ENCODE data around the gene BCAR1. TPM values are rescaled to one million over a fixed set of nuclear protein-coding genes. Genes with fewer than 3 reads are reported as not detected.

BCAR1 gene
- total RNA-seq, 1 experiment from 2014 or later, result 120 TPM

DNA sequence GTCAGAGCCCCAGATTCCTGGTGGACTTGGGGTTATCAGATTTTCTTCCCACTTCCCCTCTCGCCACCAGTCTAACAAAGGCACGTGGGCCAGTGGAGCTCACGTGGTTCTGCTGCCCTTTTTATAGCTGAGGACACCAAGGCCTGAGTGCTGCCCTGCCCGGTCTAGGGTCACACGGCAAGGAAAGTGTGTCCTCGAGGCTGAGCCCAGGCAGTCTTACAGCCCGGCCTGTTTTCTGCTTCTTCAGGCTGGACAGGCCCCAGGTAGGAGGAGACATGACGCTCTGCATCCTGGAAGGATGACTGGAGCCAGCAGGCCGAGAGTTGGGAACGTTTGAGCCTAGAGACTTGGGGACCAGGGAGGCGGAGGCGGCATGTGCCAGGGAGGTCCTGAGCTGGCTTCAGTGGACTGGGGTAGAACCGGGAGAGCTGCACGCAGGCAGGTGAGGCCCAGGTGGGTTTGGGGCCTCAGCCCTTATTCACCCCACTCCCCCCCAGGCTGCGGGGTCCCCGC lies 29.1 kb downstream of the BCAR1 start:
- Histone ChIP-seq H3K4me3 (ENCODE audit: low read depth in 2 of 2, low read length in 2 of 2) (no peak overlapping the region), H3K36me3 (ENCODE audit: control insufficient read depth, insufficient read depth, low read length) (no peaks in the 10 kb centered on the region), H3K9me3 (ENCODE audit: control insufficient read depth, insufficient read depth, low read depth, low read length) (no peaks in the 10 kb centered on the region), H3K27ac (ENCODE audit: low read length) (no peak overlapping the region), H3K4me1 (ENCODE audit: control insufficient read depth, insufficient read depth, low read length) (peaks cover 3% of the 10 kb centered on the region; the same call in 1 of the 2 replicates), H3K27me3 (ENCODE audit: control insufficient read depth, insufficient read depth, low read length) (no peaks in the 10 kb centered on the region)
- no peak for TF ChIP-seq REST (IDR thresholded peaks at IDR 0.05; ENCODE audit: insufficient read depth in 1 of 2, low read depth in 2 of 2, low read length in 1 of 2)
- TF ChIP-seq SIN3A (IDR thresholded peaks at IDR 0.05; ENCODE audit: borderline replicate concordance, insufficient read depth, low read depth, low read length), result no peak
- no peak for TF ChIP-seq TCF7L2 (IDR thresholded peaks at IDR 0.05; ENCODE audit: low read depth, low read length)
- TF ChIP-seq, protein P1, sequence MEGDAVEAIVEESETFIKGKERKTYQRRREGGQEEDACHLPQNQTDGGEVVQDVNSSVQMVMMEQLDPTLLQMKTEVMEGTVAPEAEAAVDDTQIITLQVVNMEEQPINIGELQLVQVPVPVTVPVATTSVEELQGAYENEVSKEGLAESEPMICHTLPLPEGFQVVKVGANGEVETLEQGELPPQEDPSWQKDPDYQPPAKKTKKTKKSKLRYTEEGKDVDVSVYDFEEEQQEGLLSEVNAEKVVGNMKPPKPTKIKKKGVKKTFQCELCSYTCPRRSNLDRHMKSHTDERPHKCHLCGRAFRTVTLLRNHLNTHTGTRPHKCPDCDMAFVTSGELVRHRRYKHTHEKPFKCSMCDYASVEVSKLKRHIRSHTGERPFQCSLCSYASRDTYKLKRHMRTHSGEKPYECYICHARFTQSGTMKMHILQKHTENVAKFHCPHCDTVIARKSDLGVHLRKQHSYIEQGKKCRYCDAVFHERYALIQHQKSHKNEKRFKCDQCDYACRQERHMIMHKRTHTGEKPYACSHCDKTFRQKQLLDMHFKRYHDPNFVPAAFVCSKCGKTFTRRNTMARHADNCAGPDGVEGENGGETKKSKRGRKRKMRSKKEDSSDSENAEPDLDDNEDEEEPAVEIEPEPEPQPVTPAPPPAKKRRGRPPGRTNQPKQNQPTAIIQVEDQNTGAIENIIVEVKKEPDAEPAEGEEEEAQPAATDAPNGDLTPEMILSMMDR (IDR thresholded peaks at IDR 0.05), result no peak
- TF ChIP-seq POLR2AphosphoS5 (IDR thresholded peaks at IDR 0.05; ENCODE audit: low read depth, low read length), result no peak
- in situ Hi-C loops (cut with HindIII; ENCODE audit: low pct_unique_long_range_greater_than_20kb, low sequenced_read_pairs), result no loop called here
- ChIA-PET POLR2A (no interaction called here), CTCF (interaction anchor here (0.7 kb wide), 1 partner anchor 80 kb away, joined by 3 read pairs; no protein-coding TSS in a partner anchor)
- intact Hi-C loops (cut with micrococcal nuclease; ENCODE audit: unreplicated experiment), result no loop called here
- DNase-seq (ENCODE audit: low read depth, low spot score) (no peak), ATAC-seq (no peak)
- BruUV-seq (replicated peaks), result no TSS peak

GRCh38 chr16:75219838-75220237 lies 31.6 kb downstream of the BCAR1 start:
- ATAC-seq (no peak), DNase-seq (ENCODE audit: low read depth, low spot score) (no peak)
- TF ChIP-seq, protein P1 (IDR thresholded peaks at IDR 0.05), result no peak
- no peak for TF ChIP-seq REST (IDR thresholded peaks at IDR 0.05; ENCODE audit: insufficient read depth in 1 of 2, low read depth in 2 of 2, low read length in 1 of 2)
- TF ChIP-seq SIN3A (IDR thresholded peaks at IDR 0.05; ENCODE audit: borderline replicate concordance, insufficient read depth, low read depth, low read length), result no peak
- TF ChIP-seq POLR2AphosphoS5 (IDR thresholded peaks at IDR 0.05; ENCODE audit: low read depth, low read length), result no peak
- TF ChIP-seq TCF7L2 (IDR thresholded peaks at IDR 0.05; ENCODE audit: low read depth, low read length), result no peak
- Histone ChIP-seq H3K9me3 (ENCODE audit: control insufficient read depth, insufficient read depth, low read depth, low read length) (no peaks in the 10 kb centered on the region), H3K4me1 (ENCODE audit: control insufficient read depth, insufficient read depth, low read length) (no peaks in the 10 kb centered on the region), H3K27ac (ENCODE audit: low read length) (no peak overlapping the region), H3K36me3 (ENCODE audit: control insufficient read depth, insufficient read depth, low read length) (no peaks in the 10 kb centered on the region), H3K27me3 (ENCODE audit: control insufficient read depth, insufficient read depth, low read length) (no peaks in the 10 kb centered on the region), H3K4me3 (ENCODE audit: low read depth in 2 of 2, low read length in 2 of 2) (no peak overlapping the region)
- no TSS peak for BruUV-seq (replicated peaks)
- CTCF ChIA-PET, result no interaction called here
- in situ Hi-C loops (cut with HindIII; ENCODE audit: low pct_unique_long_range_greater_than_20kb, low sequenced_read_pairs), result no loop called here
- intact Hi-C loops (cut with micrococcal nuclease; ENCODE audit: unreplicated experiment), result no loop called here
- POLR2A ChIA-PET, result no interaction called here

Data from Panc1 (cell line).